ENCODE data around the gene USP5.
A peak's percentile ranks its signal among the peaks of the same experiment; 100 is the strongest.

USP5 gene

DNA sequence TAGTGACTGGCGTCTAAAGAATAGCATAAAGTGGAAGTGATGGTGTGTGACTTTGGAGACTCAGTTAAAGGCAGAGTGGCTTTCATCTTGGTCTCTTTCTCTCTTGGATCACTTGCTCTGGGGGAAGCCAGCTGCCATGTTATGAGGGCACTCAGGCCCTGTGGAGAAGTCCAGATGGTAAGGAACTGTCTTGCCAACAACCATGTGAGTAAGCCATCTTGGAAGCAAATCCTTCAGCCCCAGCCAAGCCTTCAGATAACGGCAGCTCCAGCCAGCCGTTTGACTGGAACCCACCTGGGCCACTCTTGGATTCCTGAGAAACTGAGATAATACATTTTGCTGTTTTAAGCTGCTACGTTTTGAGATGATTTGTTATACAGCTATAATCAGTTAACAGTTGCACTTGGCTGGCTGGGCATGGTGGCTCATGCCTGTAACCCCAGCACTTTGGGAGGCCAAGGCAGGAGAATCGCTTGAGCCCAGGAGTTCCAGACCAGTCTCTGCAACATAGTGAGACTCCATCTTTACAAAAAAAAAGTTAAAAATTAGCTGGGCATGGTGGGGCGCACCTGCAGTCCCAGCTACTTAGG lies 45.0 kb downstream of the USP5 start:
- no peak for DNase-seq (ENCODE audit: low read depth)
- TF ChIP-seq, protein P1, sequence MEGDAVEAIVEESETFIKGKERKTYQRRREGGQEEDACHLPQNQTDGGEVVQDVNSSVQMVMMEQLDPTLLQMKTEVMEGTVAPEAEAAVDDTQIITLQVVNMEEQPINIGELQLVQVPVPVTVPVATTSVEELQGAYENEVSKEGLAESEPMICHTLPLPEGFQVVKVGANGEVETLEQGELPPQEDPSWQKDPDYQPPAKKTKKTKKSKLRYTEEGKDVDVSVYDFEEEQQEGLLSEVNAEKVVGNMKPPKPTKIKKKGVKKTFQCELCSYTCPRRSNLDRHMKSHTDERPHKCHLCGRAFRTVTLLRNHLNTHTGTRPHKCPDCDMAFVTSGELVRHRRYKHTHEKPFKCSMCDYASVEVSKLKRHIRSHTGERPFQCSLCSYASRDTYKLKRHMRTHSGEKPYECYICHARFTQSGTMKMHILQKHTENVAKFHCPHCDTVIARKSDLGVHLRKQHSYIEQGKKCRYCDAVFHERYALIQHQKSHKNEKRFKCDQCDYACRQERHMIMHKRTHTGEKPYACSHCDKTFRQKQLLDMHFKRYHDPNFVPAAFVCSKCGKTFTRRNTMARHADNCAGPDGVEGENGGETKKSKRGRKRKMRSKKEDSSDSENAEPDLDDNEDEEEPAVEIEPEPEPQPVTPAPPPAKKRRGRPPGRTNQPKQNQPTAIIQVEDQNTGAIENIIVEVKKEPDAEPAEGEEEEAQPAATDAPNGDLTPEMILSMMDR (conservative IDR thresholded peaks at IDR 0.05; ENCODE audit: low read depth, low read length), result no peak
- no peak overlapping the region for H3K4me3 ChIP-seq (ENCODE audit: low read length)

DNA sequence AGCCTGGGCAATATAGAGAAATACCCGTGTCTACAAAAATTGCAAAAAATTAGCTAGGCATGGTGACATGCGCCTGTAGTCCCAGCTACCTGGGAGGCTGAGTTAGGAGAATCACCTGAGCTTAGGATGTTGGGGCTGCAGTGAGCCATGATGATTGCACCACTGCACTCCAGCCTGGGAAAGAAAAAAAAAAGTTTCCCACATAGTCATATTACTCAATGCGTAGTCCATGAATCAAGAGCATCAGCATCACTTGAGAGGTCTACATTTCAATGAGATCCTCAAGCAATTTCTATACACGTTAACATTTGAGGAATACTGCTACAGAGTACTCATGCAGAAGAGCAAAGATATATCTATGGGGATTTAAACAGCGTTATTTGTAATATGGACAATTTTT lies 47.5 kb downstream of the USP5 start:
- no peak for DNase-seq (ENCODE audit: low read depth)
- H3K4me3 ChIP-seq (ENCODE audit: low read length), result no peak overlapping the region
- TF ChIP-seq, protein P1 (conservative IDR thresholded peaks at IDR 0.05; ENCODE audit: low read depth, low read length), result no peak

DNA sequence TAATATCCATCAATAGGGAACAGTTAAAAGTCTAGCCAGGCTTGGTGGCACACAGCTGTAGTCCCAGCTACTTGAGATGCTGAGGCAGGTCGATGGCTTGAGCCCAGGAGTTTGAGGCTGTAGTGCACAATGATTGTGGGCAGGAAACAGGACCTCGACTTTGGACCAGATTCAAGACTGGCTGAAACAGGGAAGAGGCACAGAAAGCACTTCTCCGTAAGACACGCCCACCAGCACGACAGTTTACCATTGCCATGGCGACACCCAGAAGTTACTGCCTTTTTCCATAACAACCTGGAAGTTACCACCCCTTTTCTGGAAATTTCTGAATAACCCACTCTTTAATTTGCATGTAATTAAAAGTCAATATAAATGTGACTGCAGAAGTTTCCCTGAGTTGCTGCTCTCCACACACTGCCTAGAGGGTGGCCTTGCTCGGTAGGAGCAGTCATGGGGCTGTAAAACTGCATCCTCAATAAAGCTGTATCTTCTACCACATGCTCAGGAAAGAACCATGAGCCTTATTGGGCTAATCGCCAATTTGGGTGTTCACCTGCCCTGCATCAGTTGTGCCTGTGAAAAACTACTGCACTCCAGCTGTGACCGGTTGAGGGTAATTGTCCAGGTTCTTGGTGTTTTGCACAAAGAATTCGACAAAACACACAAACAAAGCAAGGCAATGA lies 48.0 kb downstream of the USP5 start:
- DNase-seq (ENCODE audit: low read depth), result no peak
- TF ChIP-seq, protein P1 (conservative IDR thresholded peaks at IDR 0.05; ENCODE audit: low read depth, low read length), result no peak

DNA sequence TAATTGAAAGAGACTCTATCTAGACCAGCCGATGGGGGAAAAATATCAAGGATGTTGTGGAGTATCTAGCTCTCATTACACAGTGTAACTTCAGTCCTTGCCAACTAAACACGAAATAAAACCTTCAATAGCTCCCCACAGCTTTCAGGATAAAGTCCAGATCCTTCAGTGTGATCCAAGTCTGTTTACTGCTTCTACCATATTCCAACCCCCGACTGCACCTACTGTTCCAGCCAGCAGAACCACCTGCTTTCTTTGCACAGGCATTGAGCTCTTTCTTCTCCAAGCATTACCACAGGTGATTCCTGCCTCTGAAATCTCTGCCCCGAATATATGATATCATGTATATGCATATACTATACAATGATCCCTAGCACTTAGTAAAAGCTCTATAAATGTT lies 50.5 kb downstream of the USP5 start:
- TF ChIP-seq, protein P1 (conservative IDR thresholded peaks at IDR 0.05; ENCODE audit: low read depth, low read length), result no peak
- H3K4me3 ChIP-seq (ENCODE audit: low read length), result no peak overlapping the region
- no peak for DNase-seq (ENCODE audit: low read depth)

More for the DNA sequence above, 48.0 kb downstream of the USP5 start:
- no peak overlapping the region for H3K4me3 ChIP-seq (ENCODE audit: low read length)

DNA sequence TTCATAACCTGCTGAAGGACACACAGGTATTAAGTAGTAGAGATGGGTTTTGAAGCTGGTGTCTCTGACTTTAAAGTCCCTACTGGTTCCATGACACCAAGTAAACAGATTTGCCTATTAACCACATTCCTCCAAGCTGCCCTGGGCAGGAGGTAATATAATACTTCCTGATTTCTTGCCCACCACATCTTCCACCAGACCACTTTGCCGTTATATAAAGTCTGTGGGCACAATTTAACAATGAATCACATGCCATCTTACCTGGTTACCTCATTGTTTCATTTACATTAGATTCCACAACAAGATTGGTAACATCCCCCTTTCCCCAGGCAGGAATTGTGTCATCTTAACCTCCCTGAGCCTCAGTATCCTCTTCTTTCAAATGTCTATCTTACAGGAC lies 51.8 kb downstream of the USP5 start:
- no peak for DNase-seq (ENCODE audit: low read depth)
- TF ChIP-seq, protein P1 (conservative IDR thresholded peaks at IDR 0.05; ENCODE audit: low read depth, low read length), result no peak
- no peak overlapping the region for H3K4me3 ChIP-seq (ENCODE audit: low read length)

DNA sequence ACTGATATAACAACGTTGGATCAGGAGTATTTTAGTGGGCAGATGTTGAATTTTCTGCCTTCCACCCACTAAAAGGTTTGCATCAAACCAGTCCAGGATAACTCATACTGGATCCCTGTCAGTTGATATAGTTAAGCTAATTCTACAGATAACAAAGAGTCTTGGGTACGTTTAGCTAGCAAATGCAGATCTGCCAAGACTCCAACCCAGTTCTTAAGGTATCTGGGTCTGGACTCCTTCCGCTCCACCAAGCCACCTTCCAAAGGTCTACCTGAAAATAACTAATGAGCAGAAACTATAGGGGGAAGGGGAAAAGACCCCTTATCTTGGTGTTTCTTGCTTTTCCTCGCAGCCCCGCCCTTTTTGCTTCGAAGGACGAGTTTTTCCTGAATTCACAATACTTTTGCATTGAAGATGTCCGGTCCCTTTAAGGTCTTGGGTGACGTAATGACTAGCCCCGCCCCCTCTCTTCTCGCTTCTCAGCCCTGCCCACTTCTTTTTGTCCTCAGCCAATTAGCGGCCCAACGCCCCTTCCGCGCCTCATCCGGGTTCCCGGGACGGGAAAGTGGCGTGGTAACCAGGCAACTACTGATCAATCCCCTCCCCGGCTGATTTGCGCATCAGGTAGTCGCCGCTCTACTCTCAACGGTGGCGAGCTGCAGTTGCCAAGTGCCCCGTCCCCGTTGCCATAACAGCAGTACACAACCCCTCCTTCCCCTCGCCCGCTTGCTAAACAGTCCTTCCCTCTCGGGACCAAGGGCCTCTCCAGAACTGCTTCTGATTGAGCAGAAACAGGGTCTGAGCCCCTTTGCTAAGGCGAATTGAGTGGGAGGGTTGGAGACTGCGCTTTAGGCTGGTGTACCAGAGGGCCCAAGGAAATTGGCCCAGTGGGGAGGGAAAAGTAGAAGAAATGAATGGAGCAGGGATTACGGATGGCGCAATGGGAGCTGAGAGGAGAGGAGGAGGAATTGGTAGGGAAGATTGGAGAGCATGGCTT lies 52.6 kb downstream of the USP5 start, which contains the start of gene LRRC23:
Gene LRRC23, plus strand, starts transcription at position 543 of the 997 bp plus-strand sequence. CDS start 812 bp downstream, outside the sequence.
- DNase-seq (ENCODE audit: low read depth), result peak; percentile 81
- H3K4me3 ChIP-seq (ENCODE audit: low read length), result peak within 1 kb of the TSS; percentile 71
- TF ChIP-seq, protein P1 (conservative IDR thresholded peaks at IDR 0.05; ENCODE audit: low read depth, low read length), result no peak

Measured in retinal pigment epithelial cell (primary cell).